ENCODE results near the gene RSRC1.

The RSRC1 gene

DNA sequence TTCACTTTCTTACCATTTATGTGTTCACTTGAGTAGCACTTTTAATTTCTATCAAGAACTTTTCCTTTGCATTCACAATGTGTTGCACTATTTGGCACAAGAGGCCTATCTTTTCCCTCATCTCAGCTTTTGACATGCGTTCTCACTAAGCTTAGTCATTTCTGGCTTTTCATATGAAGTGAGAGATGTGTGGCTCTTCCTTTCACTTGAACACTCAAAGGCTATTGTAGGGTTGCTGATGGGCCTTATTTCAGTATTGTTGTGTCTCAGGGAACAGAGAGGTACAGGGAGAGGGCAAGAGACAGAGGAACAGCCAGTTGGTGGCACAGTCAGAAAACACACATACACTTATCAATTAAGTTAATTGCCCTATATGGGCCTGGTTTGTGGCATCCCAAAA is 333.7 kb downstream of the RSRC1 start:
- no peak overlapping the region for H3K27ac ChIP-seq (ENCODE audit: low read length)
- H3K4me1 ChIP-seq (ENCODE audit: insufficient read depth, low read length) = no peaks in the 10 kb centered on the region
- TF ChIP-seq, protein P1, sequence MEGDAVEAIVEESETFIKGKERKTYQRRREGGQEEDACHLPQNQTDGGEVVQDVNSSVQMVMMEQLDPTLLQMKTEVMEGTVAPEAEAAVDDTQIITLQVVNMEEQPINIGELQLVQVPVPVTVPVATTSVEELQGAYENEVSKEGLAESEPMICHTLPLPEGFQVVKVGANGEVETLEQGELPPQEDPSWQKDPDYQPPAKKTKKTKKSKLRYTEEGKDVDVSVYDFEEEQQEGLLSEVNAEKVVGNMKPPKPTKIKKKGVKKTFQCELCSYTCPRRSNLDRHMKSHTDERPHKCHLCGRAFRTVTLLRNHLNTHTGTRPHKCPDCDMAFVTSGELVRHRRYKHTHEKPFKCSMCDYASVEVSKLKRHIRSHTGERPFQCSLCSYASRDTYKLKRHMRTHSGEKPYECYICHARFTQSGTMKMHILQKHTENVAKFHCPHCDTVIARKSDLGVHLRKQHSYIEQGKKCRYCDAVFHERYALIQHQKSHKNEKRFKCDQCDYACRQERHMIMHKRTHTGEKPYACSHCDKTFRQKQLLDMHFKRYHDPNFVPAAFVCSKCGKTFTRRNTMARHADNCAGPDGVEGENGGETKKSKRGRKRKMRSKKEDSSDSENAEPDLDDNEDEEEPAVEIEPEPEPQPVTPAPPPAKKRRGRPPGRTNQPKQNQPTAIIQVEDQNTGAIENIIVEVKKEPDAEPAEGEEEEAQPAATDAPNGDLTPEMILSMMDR (IDR thresholded peaks at IDR 0.05; ENCODE audit: borderline replicate concordance, extremely low read depth, low read length, poor library complexity, severe bottlenecking) = no peak
- TF ChIP-seq EZH2 (IDR thresholded peaks at IDR 0.05; ENCODE audit: borderline replicate concordance, low read depth, low read length, severe bottlenecking) = no peak
- H3K9ac ChIP-seq (ENCODE audit: low read depth, low read length) = no peak overlapping the region
- ATAC-seq (ENCODE audit: insufficient read depth, low read depth) = no peak
- H3K4me3 ChIP-seq (ENCODE audit: low read depth in 1 of 2, low read length in 2 of 2) = no peak overlapping the region
- no peaks in the 10 kb centered on the region for H4K20me1 ChIP-seq (ENCODE audit: insufficient read depth, low read length)
- DNase-seq = no peak
- H3K79me2 ChIP-seq (ENCODE audit: insufficient read depth, low read length) = no peaks in the 10 kb centered on the region
- no peak overlapping the region for H3K4me2 ChIP-seq (ENCODE audit: insufficient read depth, low read length)
- H3K9me3 ChIP-seq (ENCODE audit: insufficient read depth, low read length, severe bottlenecking) = peaks cover 5% of the 10 kb centered on the region
- no peak overlapping the region for H2AFZ ChIP-seq (ENCODE audit: low read depth, low read length)
- peaks cover 2% of the 10 kb centered on the region; the same call in 1 of the 2 replicates for H3K36me3 ChIP-seq (ENCODE audit: insufficient read depth, low read length)
- H3K27me3 ChIP-seq (ENCODE audit: insufficient read depth, low read length, poor library complexity) = no peaks in the 10 kb centered on the region

DNA sequence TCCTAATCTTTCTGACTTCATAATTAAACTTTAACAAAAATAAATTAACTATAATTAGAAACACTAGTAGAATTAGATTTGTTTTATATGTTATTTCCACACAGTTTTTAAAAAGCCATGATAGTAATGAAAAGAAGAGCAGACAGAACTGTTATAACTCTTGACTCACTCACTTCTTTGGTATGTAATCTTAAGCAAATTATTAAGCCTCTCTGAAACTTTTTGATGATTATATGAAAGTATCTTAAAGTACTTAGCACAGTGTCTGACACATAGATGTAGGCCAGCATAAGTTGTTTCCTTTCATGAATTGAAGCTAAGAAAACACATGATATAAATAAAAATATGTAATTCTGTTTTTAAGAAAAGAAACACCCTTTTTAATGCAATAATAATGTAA is 337.5 kb downstream of the RSRC1 start:
- Histone ChIP-seq H3K9me3 (ENCODE audit: insufficient read depth, low read length, severe bottlenecking) (peaks cover 5% of the 10 kb centered on the region), H3K4me1 (ENCODE audit: insufficient read depth, low read length) (no peaks in the 10 kb centered on the region), H3K36me3 (ENCODE audit: insufficient read depth, low read length) (peaks cover 2% of the 10 kb centered on the region; the same call in 1 of the 2 replicates), H4K20me1 (ENCODE audit: insufficient read depth, low read length) (no peaks in the 10 kb centered on the region), H3K79me2 (ENCODE audit: insufficient read depth, low read length) (no peaks in the 10 kb centered on the region), H2AFZ (ENCODE audit: low read depth, low read length) (no peak overlapping the region), H3K27ac (ENCODE audit: low read length) (no peak overlapping the region), H3K27me3 (ENCODE audit: insufficient read depth, low read length, poor library complexity) (no peaks in the 10 kb centered on the region), H3K9ac (ENCODE audit: low read depth, low read length) (no peak overlapping the region), H3K4me3 (ENCODE audit: low read depth in 1 of 2, low read length in 2 of 2) (no peak overlapping the region), H3K4me2 (ENCODE audit: insufficient read depth, low read length) (no peak overlapping the region)
- TF ChIP-seq EZH2 (IDR thresholded peaks at IDR 0.05; ENCODE audit: borderline replicate concordance, low read depth, low read length, severe bottlenecking) = no peak
- TF ChIP-seq, protein P1 (IDR thresholded peaks at IDR 0.05; ENCODE audit: borderline replicate concordance, extremely low read depth, low read length, poor library complexity, severe bottlenecking) = no peak
- DNase-seq (no peak), ATAC-seq (ENCODE audit: insufficient read depth, low read depth) (no peak)

DNA sequence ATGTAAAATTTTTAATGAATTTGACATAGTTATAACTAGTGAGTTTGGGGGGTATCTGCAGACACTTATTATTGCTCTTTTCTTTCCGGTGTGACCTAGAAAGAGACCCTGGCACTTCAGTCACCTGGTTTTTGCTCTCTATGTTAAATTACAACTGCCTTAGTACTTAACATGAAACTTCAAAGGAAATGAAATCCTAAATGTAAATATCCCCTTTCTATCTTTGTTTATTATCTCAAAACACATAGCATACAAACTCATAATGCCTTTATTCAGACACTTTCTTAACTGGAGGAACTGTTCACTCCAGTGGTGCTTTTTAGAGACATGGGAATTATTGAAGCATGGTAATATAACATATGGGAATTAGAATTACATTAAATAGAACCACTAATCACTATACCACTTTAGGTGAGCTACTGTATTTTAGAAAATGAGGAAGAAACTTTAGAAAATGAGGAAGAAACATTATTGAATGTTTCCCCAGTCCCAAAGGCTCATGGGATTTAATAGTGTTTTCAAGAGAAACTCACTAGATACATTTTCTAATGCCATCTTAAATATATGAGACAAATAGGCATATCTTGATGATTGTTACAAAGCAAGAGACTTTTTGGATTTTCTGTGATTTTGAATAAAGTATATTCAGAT is 341.6 kb downstream of the RSRC1 start:
- DNase-seq (no peak), ATAC-seq (ENCODE audit: insufficient read depth, low read depth) (no peak)
- H3K9me3 ChIP-seq (ENCODE audit: insufficient read depth, low read length, severe bottlenecking) = no peaks in the 10 kb centered on the region
- H2AFZ ChIP-seq (ENCODE audit: low read depth, low read length) = no peak overlapping the region
- no peaks in the 10 kb centered on the region for H3K4me1 ChIP-seq (ENCODE audit: insufficient read depth, low read length)
- H3K79me2 ChIP-seq (ENCODE audit: insufficient read depth, low read length) = no peaks in the 10 kb centered on the region
- no peaks in the 10 kb centered on the region for H4K20me1 ChIP-seq (ENCODE audit: insufficient read depth, low read length)
- H3K27ac ChIP-seq (ENCODE audit: low read length) = no peak overlapping the region
- no peaks in the 10 kb centered on the region for H3K36me3 ChIP-seq (ENCODE audit: insufficient read depth, low read length)
- no peak overlapping the region for H3K4me2 ChIP-seq (ENCODE audit: insufficient read depth, low read length)
- no peak for TF ChIP-seq EZH2 (IDR thresholded peaks at IDR 0.05; ENCODE audit: borderline replicate concordance, low read depth, low read length, severe bottlenecking)
- TF ChIP-seq, protein P1 (IDR thresholded peaks at IDR 0.05; ENCODE audit: borderline replicate concordance, extremely low read depth, low read length, poor library complexity, severe bottlenecking) = no peak
- H3K4me3 ChIP-seq (ENCODE audit: low read depth in 1 of 2, low read length in 2 of 2) = no peak overlapping the region
- H3K9ac ChIP-seq (ENCODE audit: low read depth, low read length) = no peak overlapping the region
- H3K27me3 ChIP-seq (ENCODE audit: insufficient read depth, low read length, poor library complexity) = no peaks in the 10 kb centered on the region
